Measurements from ENCODE around the gene FYCO1. TPM values are rescaled to one million over a fixed set of nuclear protein-coding genes. Genes with fewer than 3 reads are reported as not detected.

The FYCO1 gene
- total and polyA plus RNA-seq, 2 donors (not counting 1 experiment from before 2014, with no cell fraction given), result 19.2 to 82.2 TPM

GRCh38 chr3:45950686-45951600 lies 44.7 kb downstream of the FYCO1 start:
- no peak for DNase-seq (ENCODE audit: low read depth in 2 of 2)
- H3K27ac ChIP-seq (ENCODE audit: insufficient read depth, low read length), result no peak overlapping the region
- no peak overlapping the region for H2AFZ ChIP-seq (ENCODE audit: low read length)
- no peak for TF ChIP-seq EZH2 (IDR thresholded peaks at IDR 0.05; ENCODE audit: low read length, missing control alignments)
- no peak for TF ChIP-seq CTCF (conservative IDR thresholded peaks at IDR 0.05 in 1 of 2, IDR thresholded peaks at IDR 0.05 in 1 of 2; ENCODE audit: low read depth in 1 of 2, low read length in 2 of 2)
- no peaks in the 10 kb centered on the region for H3K27me3 ChIP-seq (ENCODE audit: control insufficient read depth, insufficient read depth, low read length)
- H3K9me3 ChIP-seq (ENCODE audit: control insufficient read depth, insufficient read depth, low read depth, low read length), result no peaks in the 10 kb centered on the region
- H3K36me3 ChIP-seq (ENCODE audit: control insufficient read depth, insufficient read depth, low read length), result peaks cover 33% of the 10 kb centered on the region
- peaks cover 18% of the 10 kb centered on the region for H3K4me1 ChIP-seq (ENCODE audit: control insufficient read depth, extremely low read depth, insufficient read depth, low read length)
- H4K20me1 ChIP-seq (ENCODE audit: control insufficient read depth, extremely low read depth, insufficient read depth, low read length), result no peaks in the 10 kb centered on the region
- no peak overlapping the region for H3K9ac ChIP-seq (ENCODE audit: insufficient read depth, low read length)
- H3K79me2 ChIP-seq (ENCODE audit: control insufficient read depth, insufficient read depth, low read length), result no peaks in the 10 kb centered on the region
- no peak overlapping the region for H3K4me2 ChIP-seq (ENCODE audit: extremely low read depth, insufficient read depth, low read length)
- no peak overlapping the region for H3K4me3 ChIP-seq (replicated peaks in 1 of 4; ENCODE audit: control extremely low read depth in 1 of 4, insufficient read depth in 1 of 4, low read depth in 3 of 4, low read length in 4 of 4)

- H3K4me3 ChIP-seq (replicated peaks in 1 of 4; ENCODE audit: control extremely low read depth in 1 of 4, insufficient read depth in 1 of 4, low read depth in 3 of 4, low read length in 4 of 4), result no peak overlapping the region
- no peaks in the 10 kb centered on the region for H3K9me3 ChIP-seq (ENCODE audit: control insufficient read depth, insufficient read depth, low read depth, low read length)
- DNase-seq (ENCODE audit: low read depth in 2 of 2), result no peak
- H3K9ac ChIP-seq (ENCODE audit: insufficient read depth, low read length), result no peak overlapping the region
- no peak overlapping the region for H3K27ac ChIP-seq (ENCODE audit: insufficient read depth, low read length)
- H3K4me1 ChIP-seq (ENCODE audit: control insufficient read depth, extremely low read depth, insufficient read depth, low read length), result peaks cover 18% of the 10 kb centered on the region
- no peak overlapping the region for H2AFZ ChIP-seq (ENCODE audit: low read length)
- H3K4me2 ChIP-seq (ENCODE audit: extremely low read depth, insufficient read depth, low read length), result no peak overlapping the region
- no peak for TF ChIP-seq EZH2 (IDR thresholded peaks at IDR 0.05; ENCODE audit: low read length, missing control alignments)
- no peak for TF ChIP-seq CTCF (conservative IDR thresholded peaks at IDR 0.05 in 1 of 2, IDR thresholded peaks at IDR 0.05 in 1 of 2; ENCODE audit: low read depth in 1 of 2, low read length in 2 of 2)
- no peaks in the 10 kb centered on the region for H3K27me3 ChIP-seq (ENCODE audit: control insufficient read depth, insufficient read depth, low read length)
- no peaks in the 10 kb centered on the region for H4K20me1 ChIP-seq (ENCODE audit: control insufficient read depth, extremely low read depth, insufficient read depth, low read length)
- no peaks in the 10 kb centered on the region for H3K79me2 ChIP-seq (ENCODE audit: control insufficient read depth, insufficient read depth, low read length)
- peaks cover 32% of the 10 kb centered on the region for H3K36me3 ChIP-seq (ENCODE audit: control insufficient read depth, insufficient read depth, low read length)
Measured at GRCh38 chr3:45950131-45950530, 45.5 kb downstream of the FYCO1 start.

- no peak overlapping the region for H3K4me3 ChIP-seq (replicated peaks in 1 of 4; ENCODE audit: control extremely low read depth in 1 of 4, insufficient read depth in 1 of 4, low read depth in 3 of 4, low read length in 4 of 4)
- no peak for TF ChIP-seq CTCF (conservative IDR thresholded peaks at IDR 0.05 in 1 of 2, IDR thresholded peaks at IDR 0.05 in 1 of 2; ENCODE audit: low read depth in 1 of 2, low read length in 2 of 2)
- TF ChIP-seq EZH2 (IDR thresholded peaks at IDR 0.05; ENCODE audit: low read length, missing control alignments), result no peak
- no peak overlapping the region for H3K9ac ChIP-seq (ENCODE audit: insufficient read depth, low read length)
- H3K79me2 ChIP-seq (ENCODE audit: control insufficient read depth, insufficient read depth, low read length), result no peaks in the 10 kb centered on the region
- no peaks in the 10 kb centered on the region for H3K9me3 ChIP-seq (ENCODE audit: control insufficient read depth, insufficient read depth, low read depth, low read length)
- DNase-seq (ENCODE audit: low read depth in 2 of 2), result no peak
- H4K20me1 ChIP-seq (ENCODE audit: control insufficient read depth, extremely low read depth, insufficient read depth, low read length), result no peaks in the 10 kb centered on the region
- no peak overlapping the region for H2AFZ ChIP-seq (ENCODE audit: low read length)
- no peak overlapping the region for H3K4me2 ChIP-seq (ENCODE audit: extremely low read depth, insufficient read depth, low read length)
- H3K4me1 ChIP-seq (ENCODE audit: control insufficient read depth, extremely low read depth, insufficient read depth, low read length), result peaks cover 18% of the 10 kb centered on the region
- H3K36me3 ChIP-seq (ENCODE audit: control insufficient read depth, insufficient read depth, low read length), result peaks cover 27% of the 10 kb centered on the region
- H3K27me3 ChIP-seq (ENCODE audit: control insufficient read depth, insufficient read depth, low read length), result no peaks in the 10 kb centered on the region
- H3K27ac ChIP-seq (ENCODE audit: insufficient read depth, low read length), result no peak overlapping the region
Measured at GRCh38 chr3:45949432-45949831, 46.2 kb downstream of the FYCO1 start.

All from fibroblast of lung (primary cell).